ENCODE results near the gene TREML2.

Gene TREML2

DNA sequence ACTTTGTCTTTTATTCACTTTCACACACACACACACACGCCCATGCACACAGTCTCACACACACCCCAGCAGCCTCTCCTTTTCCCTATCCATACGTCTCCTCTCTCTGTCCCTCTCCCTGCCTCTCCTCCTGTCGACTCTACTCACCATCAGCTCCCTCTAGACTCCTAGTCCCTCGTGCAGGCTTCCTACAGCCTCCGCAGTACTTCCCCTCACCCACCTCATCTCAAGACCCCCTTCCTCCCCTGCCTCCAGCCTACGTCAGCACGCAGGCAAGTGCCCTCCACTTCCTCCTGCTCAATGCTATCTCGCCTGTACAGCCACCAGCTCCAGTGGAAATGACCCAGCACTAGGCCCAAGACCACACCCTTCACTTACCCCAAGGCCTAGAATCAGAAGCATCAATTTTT, 820 bp upstream of the TREML2 start:
- DNase-seq, result no peak
- TF ChIP-seq, protein P1, sequence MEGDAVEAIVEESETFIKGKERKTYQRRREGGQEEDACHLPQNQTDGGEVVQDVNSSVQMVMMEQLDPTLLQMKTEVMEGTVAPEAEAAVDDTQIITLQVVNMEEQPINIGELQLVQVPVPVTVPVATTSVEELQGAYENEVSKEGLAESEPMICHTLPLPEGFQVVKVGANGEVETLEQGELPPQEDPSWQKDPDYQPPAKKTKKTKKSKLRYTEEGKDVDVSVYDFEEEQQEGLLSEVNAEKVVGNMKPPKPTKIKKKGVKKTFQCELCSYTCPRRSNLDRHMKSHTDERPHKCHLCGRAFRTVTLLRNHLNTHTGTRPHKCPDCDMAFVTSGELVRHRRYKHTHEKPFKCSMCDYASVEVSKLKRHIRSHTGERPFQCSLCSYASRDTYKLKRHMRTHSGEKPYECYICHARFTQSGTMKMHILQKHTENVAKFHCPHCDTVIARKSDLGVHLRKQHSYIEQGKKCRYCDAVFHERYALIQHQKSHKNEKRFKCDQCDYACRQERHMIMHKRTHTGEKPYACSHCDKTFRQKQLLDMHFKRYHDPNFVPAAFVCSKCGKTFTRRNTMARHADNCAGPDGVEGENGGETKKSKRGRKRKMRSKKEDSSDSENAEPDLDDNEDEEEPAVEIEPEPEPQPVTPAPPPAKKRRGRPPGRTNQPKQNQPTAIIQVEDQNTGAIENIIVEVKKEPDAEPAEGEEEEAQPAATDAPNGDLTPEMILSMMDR (IDR thresholded peaks at IDR 0.05; ENCODE audit: low read depth, low read length, missing control alignments), result no peak
- in situ Hi-C loops (cut with HindIII; ENCODE audit: low pct_ligation_motif_present, low sequenced_read_pairs), result no loop called here
- Histone ChIP-seq H3K36me3 (replicated peaks) (no peaks in the 10 kb centered on the region), H3K27me3 (replicated peaks) (no peaks in the 10 kb centered on the region), H3K4me3 (ENCODE audit: low read depth, low read length) (no peak overlapping the region), H3K27ac (no peak overlapping the region)

DNA sequence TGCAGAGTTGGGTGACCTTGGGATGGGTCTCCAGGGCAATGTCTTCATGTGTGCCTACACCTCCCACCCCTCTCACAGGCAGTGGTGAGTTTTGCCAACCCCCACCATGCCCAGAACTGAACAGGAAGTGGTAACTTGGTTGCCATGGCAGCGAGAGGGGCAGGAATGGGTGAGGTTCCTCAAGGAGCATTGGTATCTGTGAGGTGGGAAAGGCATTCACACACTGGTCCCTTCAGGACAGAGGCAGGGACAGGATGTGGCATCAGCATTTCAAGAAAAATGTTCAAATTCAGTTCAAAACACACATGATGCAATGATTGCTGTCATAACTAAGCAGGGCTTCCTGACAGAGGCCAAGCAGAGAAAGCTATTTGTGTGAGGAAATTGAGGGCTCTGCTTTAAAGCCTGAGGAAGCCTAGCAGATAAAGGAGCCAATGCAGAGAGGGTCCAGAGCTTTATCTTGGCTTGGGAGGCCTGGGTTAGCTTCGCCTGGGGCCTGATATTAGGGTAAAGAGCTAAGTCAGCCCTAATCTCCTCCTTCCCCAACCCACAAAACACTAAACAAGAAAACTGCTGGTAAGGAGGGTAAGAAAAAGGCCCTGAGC, 551 bp downstream of the TREML2 start:
- Histone ChIP-seq H3K4me3 (ENCODE audit: low read depth, low read length) (no peak overlapping the region), H3K27ac (no peak overlapping the region), H3K27me3 (replicated peaks) (no peaks in the 10 kb centered on the region), H3K36me3 (replicated peaks) (no peaks in the 10 kb centered on the region)
- no peak for DNase-seq
- in situ Hi-C loops (cut with HindIII; ENCODE audit: low pct_ligation_motif_present, low sequenced_read_pairs), result no loop called here
- TF ChIP-seq, protein P1 (IDR thresholded peaks at IDR 0.05; ENCODE audit: low read depth, low read length, missing control alignments), result no peak

GRCh38 chr6:41199552-41200246, 1.2 kb downstream of the TREML2 start:
- Histone ChIP-seq H3K4me3 (ENCODE audit: low read depth, low read length) (no peak overlapping the region), H3K36me3 (replicated peaks) (no peaks in the 10 kb centered on the region), H3K27me3 (replicated peaks) (no peaks in the 10 kb centered on the region), H3K27ac (no peak overlapping the region)
- DNase-seq, result no peak
- in situ Hi-C loops (cut with HindIII; ENCODE audit: low pct_ligation_motif_present, low sequenced_read_pairs), result no loop called here
- TF ChIP-seq, protein P1 (IDR thresholded peaks at IDR 0.05; ENCODE audit: low read depth, low read length, missing control alignments), result no peak

DNA sequence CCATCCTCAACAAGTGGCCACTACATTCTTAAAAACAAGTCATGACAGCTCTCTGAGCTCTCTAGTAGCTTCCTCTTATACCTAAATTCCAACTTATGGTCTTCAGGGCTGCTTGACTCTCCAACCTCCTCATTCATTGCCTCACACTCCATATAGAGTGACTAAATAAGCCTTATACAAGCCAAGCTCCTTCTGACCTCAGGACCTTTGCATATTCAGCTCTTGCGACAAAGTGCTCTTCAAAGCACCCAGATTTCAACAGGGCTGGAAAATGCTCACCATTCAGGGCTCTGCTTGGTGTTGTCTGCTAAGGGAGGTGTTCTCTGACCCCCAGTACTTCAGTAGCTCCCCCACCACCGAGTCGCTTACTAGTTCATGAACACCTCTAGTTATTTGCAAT, 3.7 kb downstream of the TREML2 start:
- no peak overlapping the region for H3K4me3 ChIP-seq (ENCODE audit: low read depth, low read length)
- H3K27ac ChIP-seq, result no peak overlapping the region
- TF ChIP-seq, protein P1 (IDR thresholded peaks at IDR 0.05; ENCODE audit: low read depth, low read length, missing control alignments), result no peak
- no peaks in the 10 kb centered on the region for H3K36me3 ChIP-seq (replicated peaks)
- no peaks in the 10 kb centered on the region for H3K27me3 ChIP-seq (replicated peaks)
- no peak for DNase-seq
- in situ Hi-C loops (cut with HindIII; ENCODE audit: low pct_ligation_motif_present, low sequenced_read_pairs), result no loop called here

DNA sequence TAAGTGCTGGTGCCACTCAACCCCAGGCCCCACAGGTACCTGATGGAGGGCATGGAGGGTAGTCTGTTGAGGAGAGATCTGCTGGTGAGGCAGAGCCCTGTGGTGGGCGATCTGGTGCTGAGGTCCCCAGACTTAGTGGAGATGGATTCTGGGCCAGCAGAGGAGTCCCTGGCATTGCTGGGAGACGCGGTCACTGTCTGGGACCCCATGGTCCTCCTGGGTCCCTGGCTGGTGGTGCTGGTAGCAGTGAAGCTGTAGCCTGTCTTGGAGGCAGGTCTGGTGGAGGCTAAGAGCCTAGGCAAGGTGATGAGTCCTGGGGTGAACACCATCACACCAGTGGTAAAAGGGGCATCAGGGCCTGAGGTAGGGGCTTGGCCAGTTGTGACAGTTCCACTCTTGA, 6.6 kb downstream of the TREML2 start:
- in situ Hi-C loops (cut with HindIII; ENCODE audit: low pct_ligation_motif_present, low sequenced_read_pairs), result no loop called here

More for the DNA sequence above, 6.6 kb downstream of the TREML2 start:
- TF ChIP-seq, protein P1 (IDR thresholded peaks at IDR 0.05; ENCODE audit: low read depth, low read length, missing control alignments), result no peak
- H3K36me3 ChIP-seq (replicated peaks), result no peaks in the 10 kb centered on the region
- H3K4me3 ChIP-seq (ENCODE audit: low read depth, low read length), result no peak overlapping the region
- H3K27me3 ChIP-seq (replicated peaks), result no peaks in the 10 kb centered on the region
- DNase-seq, result no peak
- H3K27ac ChIP-seq, result no peak overlapping the region

Measured in brain microvascular endothelial cell (primary cell).